Measurements from ENCODE around the gene PBLD.

PBLD gene

GRCh38 chr10:68269562-68270290 lies 63.0 kb downstream of the PBLD start:
- H3K27ac ChIP-seq (ENCODE audit: low read depth, low read length, poor library complexity, severe bottlenecking): no peak overlapping the region
- no peak overlapping the region for H2AFZ ChIP-seq (ENCODE audit: low read length)
- no peak for TF ChIP-seq CTCF (IDR thresholded peaks at IDR 0.05; ENCODE audit: low read length)
- TF ChIP-seq EZH2 (IDR thresholded peaks at IDR 0.05; ENCODE audit: borderline replicate concordance, low read length): no peak
- H3K9me2 ChIP-seq (ENCODE audit: low read depth, low read length): no peaks in the 10 kb centered on the region
- no peak overlapping the region for H3K9ac ChIP-seq (ENCODE audit: low read length)
- H4K20me1 ChIP-seq (ENCODE audit: insufficient read depth, low read length): no peaks in the 10 kb centered on the region
- H3K4me1 ChIP-seq (ENCODE audit: insufficient read depth, low read length, severe bottlenecking): peaks cover 11% of the 10 kb centered on the region
- no peak overlapping the region for H3K4me2 ChIP-seq (ENCODE audit: low read length)
- H3K79me2 ChIP-seq (ENCODE audit: insufficient read depth, low read length): no peaks in the 10 kb centered on the region
- no peaks in the 10 kb centered on the region for H3F3A ChIP-seq (ENCODE audit: insufficient read depth, low read length)
- H3K4me3 ChIP-seq (ENCODE audit: low read depth, low read length, poor library complexity, severe bottlenecking): no peak overlapping the region
- no peaks in the 10 kb centered on the region for H3K9me3 ChIP-seq (ENCODE audit: low read length)
- no peaks in the 10 kb centered on the region for H3K36me3 ChIP-seq (ENCODE audit: insufficient read depth, low read length)
- H3K27me3 ChIP-seq (ENCODE audit: insufficient read depth, low read length): no peaks in the 10 kb centered on the region

- TF ChIP-seq EZH2 (IDR thresholded peaks at IDR 0.05; ENCODE audit: borderline replicate concordance, low read length) (no peak), CTCF (IDR thresholded peaks at IDR 0.05; ENCODE audit: low read length) (no peak)
- Histone ChIP-seq H3K4me3 (ENCODE audit: low read depth, low read length, poor library complexity, severe bottlenecking) (no peak overlapping the region), H3K27me3 (ENCODE audit: insufficient read depth, low read length) (no peaks in the 10 kb centered on the region), H2AFZ (ENCODE audit: low read length) (no peak overlapping the region), H3K36me3 (ENCODE audit: insufficient read depth, low read length) (no peaks in the 10 kb centered on the region), H3K9me3 (ENCODE audit: low read length) (no peaks in the 10 kb centered on the region), H3K9ac (ENCODE audit: low read length) (no peak overlapping the region), H3K27ac (ENCODE audit: low read depth, low read length, poor library complexity, severe bottlenecking) (no peak overlapping the region), H4K20me1 (ENCODE audit: insufficient read depth, low read length) (no peaks in the 10 kb centered on the region), H3K4me2 (ENCODE audit: low read length) (no peak overlapping the region), H3K4me1 (ENCODE audit: insufficient read depth, low read length, severe bottlenecking) (no peaks in the 10 kb centered on the region), H3F3A (ENCODE audit: insufficient read depth, low read length) (no peaks in the 10 kb centered on the region), H3K9me2 (ENCODE audit: low read depth, low read length) (no peaks in the 10 kb centered on the region), H3K79me2 (ENCODE audit: insufficient read depth, low read length) (no peaks in the 10 kb centered on the region)
Observed at GRCh38 chr10:68261132-68261856, 71.4 kb downstream of the PBLD start.

GRCh38 chr10:68253346-68253745 lies 79.4 kb downstream of the PBLD start:
- TF ChIP-seq CTCF (IDR thresholded peaks at IDR 0.05; ENCODE audit: low read length) (no peak), EZH2 (IDR thresholded peaks at IDR 0.05; ENCODE audit: borderline replicate concordance, low read length) (no peak)
- Histone ChIP-seq H3K4me1 (ENCODE audit: insufficient read depth, low read length, severe bottlenecking) (peaks cover 5% of the 10 kb centered on the region), H3F3A (ENCODE audit: insufficient read depth, low read length) (no peaks in the 10 kb centered on the region), H3K4me2 (ENCODE audit: low read length) (no peak overlapping the region), H3K9me3 (ENCODE audit: low read length) (no peaks in the 10 kb centered on the region), H3K4me3 (ENCODE audit: low read depth, low read length, poor library complexity, severe bottlenecking) (no peak overlapping the region), H3K9me2 (ENCODE audit: low read depth, low read length) (no peaks in the 10 kb centered on the region), H3K79me2 (ENCODE audit: insufficient read depth, low read length) (no peaks in the 10 kb centered on the region), H2AFZ (ENCODE audit: low read length) (no peak overlapping the region), H3K9ac (ENCODE audit: low read length) (no peak overlapping the region), H3K27me3 (ENCODE audit: insufficient read depth, low read length) (no peaks in the 10 kb centered on the region), H3K36me3 (ENCODE audit: insufficient read depth, low read length) (no peaks in the 10 kb centered on the region), H4K20me1 (ENCODE audit: insufficient read depth, low read length) (no peaks in the 10 kb centered on the region), H3K27ac (ENCODE audit: low read depth, low read length, poor library complexity, severe bottlenecking) (no peak overlapping the region)
